HG03378 (cell line): ENCODE data around the gene MYO5C.

Source experiments
- ATAC-seq: cut with Tn5 transposase; IDR thresholded peaks from one replicate; pipeline ENCODE4 v1.9.1; 2021; ENCODE audit warnings: mild to moderate bottlenecking, moderate library complexity; ENCODE audit not compliant: unreplicated experiment

Gene MYO5C

DNA sequence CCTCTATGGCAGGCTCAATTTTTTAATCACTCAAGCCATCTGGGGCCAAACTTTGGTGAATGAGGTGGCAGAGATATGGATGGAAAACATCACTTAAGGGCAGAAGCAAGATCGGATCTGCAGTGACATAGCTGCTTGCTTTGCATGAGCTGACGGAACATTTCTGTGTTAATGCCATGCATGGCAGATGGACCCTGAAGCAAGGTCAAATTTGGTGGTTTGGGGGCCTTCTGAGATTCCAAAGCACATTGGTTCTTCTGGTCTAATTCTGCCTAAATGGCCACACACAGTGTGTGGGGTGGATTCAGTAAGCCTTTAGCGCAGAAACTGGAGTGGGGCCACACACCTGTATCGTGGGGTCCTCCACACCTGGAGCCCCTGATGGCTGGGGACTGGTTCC lies 144.7 kb downstream of the MYO5C start:
- no peak for ATAC-seq

DNA sequence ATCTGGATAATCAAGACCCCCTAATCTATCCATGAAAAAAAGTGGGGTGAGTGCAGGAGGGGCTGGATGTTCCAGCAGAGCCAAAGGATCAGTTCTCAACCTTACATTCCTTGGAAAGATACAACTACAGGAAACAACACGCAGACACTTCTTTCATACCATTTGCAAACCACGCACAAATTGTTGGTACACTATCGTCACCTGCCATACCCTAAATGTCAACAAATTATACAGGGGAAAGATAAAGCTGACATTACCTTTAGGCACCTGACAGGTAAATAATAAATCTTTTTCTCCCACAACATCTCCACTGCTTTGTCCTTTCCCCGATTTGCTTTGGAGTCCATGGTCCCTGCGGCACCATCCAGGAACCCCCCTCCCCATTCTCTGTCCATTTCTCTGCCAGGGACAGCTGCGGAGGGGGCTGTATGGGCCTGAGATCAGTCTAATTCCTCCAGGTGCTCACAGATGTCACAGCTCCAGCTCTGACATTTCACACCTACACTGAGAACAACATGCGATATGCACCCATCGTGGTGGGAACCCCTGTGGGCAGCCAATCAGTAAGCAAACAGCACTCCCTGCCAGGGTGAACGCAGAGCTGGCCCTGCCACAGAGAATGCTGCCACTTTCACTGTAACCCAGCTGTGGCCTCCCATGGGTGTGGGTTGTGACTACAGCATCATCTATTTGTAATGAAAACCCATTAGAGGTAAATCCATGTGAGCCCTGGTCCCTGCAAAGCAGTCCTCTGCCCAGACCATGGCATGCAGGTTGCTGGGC lies 145.4 kb downstream of the MYO5C start:
- no peak for ATAC-seq

DNA sequence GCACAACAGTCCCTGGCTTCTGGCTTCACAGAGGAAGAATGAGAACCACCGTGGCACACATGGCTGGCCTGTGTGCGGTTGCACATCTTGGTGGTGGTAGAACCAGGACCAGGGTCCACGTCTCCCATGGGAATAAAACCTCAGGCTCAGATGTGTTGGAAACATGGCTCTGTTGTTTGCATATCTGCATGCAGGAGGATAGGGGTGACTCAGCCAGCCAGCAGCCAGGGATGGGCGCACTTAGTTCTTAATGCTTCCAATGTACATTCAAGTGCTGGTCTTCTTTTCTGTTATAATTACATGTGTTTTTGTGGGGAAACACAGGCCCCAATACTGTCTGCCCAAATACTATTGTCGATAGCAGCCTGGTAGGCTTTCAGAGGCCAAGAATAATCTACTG lies 147.2 kb downstream of the MYO5C start:
- no peak for ATAC-seq

DNA sequence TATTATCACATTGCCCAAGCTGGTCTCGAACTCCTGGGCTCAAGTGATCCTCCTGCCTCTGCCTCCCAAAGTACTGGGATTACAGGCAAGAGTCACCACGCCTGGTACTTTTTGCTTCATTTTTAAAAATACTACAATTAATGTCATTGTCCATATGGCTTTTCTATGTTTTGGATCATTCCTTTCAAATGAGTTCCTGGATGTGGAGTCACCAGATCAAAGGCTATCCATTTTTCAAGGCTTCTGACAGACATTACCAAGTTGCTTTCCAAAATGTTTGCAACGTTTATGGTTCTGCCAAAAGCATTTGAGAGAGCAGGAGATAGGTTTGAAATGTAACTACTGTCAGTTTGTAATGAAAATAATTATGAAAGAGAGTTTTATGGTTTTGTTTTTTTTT lies 148.8 kb downstream of the MYO5C start:
- ATAC-seq, result no peak

DNA sequence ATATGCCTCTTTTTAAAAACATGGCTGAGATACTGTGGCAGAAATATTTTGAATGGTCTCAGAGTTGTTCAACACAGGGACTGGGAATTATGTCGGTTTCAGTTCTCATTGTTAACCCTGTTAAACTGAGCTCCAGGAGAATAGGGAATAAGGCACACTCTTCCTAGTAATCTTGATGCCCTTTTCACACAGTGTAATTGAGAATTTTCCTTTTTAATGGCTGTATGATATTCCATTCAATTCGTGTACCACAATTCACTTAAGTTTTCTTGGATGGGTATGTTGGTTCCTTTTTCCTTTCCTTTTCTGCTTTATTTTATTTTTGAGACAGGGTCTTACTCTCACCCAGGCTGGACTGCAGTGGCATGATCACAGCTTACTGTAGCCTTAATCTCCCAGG lies 149.3 kb downstream of the MYO5C start:
- no peak for ATAC-seq

DNA sequence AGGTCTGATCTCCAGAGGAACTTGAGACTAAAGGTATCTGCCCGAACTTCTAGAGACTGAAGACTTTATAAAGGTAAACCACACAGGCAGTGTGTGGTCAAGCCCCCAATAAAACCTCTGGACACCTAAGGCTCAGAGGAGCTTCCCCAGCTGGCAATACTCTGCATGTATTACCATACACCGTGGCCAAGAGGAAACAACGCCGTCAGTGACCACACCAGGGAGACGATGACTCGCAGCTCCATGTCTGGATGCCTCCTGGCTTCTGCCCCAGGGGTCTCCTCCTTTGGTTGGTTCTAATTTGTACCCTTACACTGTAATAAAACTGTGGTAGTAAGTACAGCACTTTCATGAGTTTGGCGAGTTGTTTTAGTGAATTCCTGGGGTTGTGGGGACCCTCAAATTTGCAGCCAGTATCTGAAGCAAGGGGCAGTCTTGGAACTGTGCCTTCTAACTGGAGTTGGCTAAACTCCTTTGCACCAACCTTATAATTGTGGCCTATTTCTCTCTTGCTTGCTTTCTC lies 150.9 kb downstream of the MYO5C start:
- ATAC-seq, result no peak

DNA sequence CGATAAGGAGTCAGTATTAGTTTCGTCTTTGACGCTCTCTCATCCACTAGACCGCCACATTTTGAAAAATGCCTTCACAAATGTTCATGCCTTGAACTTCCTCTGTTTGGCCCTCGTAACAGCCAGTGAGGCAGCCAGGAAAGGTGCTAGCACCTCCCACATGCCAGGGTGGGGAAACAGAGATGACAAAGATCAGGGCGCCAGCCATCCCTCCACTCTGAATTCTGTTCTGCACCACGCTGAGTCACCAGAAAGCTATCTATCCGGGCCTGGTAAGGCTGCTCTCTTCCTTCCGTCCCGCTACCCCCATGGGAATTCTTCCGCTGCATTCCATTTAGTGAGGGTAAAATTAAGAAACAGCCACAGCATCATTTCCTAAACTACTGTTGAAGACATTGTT lies 151.7 kb downstream of the MYO5C start:
- no peak for ATAC-seq
